HG03460 (cell line): Measurements from ENCODE around the gene EPM2A.
"Not testable (repeated sequence)": the region's sequence is repeated elsewhere in the genome, so short reads cannot be mapped to it uniquely, and the experiment has no call there.

Experiments used
- ATAC-seq: cut with Tn5 transposase; IDR thresholded peaks from one replicate; pipeline ENCODE4 v1.9.1; 2021; ENCODE audit not compliant: unreplicated experiment

EPM2A gene

DNA sequence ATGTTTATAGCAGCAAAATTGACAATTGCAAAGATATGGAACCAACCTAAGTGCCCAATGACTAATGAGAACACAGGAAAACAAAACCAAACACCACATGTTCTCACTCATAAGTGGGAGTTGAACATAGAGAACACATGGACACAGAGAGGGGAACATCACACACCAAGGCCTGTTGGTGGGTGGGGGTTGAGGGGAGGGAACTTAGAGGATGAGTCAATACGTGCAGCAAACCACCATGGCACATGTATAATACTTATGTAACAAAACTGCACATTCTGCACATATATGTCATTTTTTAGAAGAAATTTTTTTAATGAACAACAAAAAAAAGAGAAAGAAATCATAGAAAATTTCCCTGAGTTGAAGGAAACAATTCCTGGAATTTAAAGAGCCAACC lies 3.9 kb downstream of the EPM2A start:
- ATAC-seq = no peak

DNA sequence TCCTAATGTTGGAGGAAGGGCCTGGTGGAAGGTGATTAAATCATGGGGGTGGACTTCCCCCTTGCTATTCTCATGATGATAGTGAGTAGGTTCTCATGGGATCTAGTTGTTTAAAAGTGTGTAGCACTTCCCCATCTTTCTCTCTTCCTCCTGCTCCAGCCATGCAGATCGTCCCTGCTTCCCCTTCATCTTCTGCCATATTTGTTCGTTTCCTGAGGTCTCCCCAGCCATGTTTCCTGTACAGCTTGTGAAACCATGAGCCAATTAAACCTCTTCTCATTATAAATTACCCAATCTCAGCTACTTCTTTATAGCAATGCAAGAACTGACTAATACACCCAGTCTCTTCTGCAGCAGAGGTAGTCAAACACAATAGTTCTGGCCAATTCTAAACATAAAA lies 5.4 kb downstream of the EPM2A start:
- no peak for ATAC-seq

DNA sequence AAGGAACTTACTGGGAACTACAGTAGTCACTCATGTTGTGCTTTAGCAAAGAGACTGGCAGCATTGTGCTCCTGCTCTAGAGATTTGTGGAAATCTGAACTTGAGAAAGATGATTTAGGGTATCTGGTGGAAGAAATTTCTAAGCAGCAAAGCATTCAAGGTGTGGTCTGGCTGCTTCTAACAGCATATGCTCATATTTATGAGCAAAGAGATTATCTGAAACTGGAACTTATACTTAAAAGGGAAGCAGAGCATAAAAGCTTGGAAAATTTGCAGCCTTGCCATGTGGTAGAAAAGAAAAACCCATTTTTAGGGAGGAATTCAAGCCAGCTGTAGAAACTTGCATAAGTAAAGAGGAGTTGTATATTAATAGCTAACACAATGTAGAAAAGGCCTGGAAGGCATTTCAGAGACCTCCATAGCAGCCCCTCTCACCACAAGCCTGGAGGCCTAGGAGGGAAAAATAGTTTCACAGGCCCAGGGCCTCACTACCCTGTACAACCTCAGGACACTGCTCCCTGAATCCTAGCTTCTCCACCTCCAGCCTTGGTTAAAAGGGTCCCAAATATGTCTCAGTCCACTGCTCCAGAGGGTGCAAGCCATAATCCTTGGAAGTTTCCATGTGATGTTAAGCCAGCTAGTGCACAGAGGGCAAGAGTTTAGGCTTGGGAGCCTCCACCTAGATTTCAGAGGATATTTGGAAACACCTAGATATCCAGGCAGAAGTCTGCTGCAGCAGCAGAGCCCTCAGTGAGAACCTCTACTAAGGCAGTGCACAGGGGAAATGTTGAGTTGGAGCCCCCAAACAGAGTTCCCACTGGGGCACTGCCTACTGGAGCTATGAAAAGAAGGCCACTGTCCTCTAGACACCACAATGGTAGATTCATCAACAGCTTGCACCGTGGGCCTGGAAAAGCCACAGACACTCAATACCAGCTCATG lies 6.6 kb downstream of the EPM2A start:
- ATAC-seq = no peak

DNA sequence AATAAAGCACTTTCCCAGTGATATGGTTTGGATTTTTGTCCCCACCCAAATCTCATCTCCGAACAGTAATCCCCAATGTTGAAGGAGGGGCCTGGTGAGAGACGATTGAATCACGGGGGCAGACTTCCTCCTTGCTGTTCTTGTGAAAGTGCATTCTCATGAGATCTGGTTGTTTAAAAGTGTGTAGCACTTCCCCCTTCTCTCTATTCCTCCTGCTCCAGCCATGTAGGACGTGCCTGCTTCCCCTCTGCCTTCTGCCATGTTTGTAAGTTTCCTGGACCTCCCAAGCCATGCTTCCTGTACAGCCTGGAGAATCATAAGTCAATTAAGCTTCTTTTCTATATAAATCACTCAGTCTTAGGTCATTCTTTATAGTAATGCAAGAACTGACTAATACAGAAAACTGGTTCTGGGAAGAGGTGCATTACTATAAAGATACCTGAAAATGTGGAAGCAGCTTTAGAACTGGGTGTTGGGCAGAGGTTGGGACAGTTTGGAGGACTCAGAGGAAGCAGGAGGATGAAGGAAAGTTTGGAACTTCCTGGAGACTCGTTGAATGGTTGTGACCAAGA lies 7.4 kb downstream of the EPM2A start:
- no peak for ATAC-seq

DNA sequence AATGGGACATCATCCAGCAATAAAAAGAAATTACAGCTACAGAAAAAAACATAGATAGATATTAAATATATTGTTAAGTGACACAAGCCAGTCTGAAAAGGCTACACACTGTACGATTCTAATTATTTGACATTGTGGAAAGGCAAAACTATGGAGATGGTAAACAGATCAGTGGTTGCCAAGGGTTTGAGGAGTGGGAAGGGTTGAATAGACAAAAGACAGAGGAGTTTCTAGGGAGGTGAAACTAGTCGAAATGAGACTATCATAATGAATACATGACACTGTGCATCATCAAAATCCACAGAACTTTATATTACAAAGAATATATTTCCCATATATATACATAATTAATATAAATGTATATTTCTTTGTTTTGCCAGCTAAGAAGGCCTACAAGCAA lies 9.8 kb downstream of the EPM2A start:
- ATAC-seq = no peak

DNA sequence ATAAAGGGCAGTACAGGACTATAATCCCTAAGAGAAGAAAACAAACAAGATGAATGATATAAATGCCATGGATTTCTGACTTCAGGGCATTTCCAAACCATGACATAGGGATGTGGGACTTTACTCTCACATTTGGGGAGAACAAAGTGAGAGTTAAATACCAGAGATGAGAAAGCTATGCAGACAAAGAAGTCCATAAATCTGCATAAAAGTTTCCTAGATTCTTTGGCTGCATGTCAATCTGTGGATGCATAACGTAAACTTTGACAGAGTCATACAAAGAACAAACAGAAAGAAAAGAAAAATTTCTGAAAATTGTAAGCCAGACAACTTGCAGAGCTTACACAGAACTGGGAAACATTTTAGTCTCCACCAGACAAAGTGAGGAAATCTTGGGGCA lies 11.7 kb downstream of the EPM2A start:
- no peak for ATAC-seq

DNA sequence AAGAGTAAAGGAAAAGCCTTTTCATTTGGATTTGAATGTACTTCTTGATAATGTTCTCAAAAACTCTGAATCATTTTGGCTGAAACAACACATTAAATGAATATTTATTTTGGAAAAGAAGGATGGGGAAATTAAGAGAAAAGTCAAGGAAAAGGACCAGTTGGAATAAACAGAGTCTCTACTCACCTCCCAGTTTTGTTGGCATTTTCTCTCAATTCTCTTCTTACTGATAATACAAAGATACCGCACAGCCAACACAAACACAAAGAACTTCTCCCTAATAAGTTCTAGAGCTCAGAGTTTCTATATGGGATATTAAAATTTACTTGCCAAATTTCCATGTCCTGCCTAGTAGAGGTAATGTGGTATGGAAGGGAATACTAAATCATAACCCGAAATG lies 13.1 kb downstream of the EPM2A start:
- ATAC-seq = no peak

DNA sequence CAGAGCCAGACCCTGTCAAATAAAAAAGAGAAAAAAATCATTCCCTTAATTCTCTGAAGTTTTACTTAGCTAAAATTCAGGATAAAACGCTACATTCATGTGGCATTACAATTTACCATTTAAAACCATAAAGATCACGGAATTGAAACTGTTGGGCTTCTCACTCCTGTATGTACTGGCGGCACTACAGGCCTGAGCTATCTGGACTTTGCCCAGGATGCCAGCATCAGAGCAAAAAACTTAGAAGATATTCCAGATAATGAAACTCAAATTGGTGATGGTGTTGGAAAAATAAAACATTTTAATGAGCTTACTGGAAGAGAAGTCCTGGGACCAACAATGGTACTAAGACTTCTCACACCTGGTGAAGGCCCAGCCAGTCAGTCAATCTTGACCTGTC lies 14.2 kb downstream of the EPM2A start:
- ATAC-seq = no peak

DNA sequence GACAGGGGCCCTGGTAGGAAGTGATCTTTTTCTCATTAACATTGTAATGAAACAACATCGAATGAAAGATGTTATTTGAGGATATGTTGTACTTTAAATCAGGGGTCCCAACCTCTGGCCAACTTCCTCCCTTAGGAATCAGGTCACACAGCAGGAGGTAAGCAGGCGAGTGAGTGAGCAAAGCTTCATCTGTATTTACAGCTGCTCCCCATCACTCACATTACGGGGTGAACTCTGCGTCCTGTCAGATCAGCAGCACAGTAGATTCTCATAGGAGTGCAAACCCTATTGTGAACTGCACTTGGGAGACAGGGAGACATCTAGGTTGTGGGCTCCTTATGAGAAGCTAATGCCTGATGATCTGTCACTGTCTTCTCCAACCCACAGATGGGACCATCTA lies 19.9 kb downstream of the EPM2A start:
- no peak for ATAC-seq

DNA sequence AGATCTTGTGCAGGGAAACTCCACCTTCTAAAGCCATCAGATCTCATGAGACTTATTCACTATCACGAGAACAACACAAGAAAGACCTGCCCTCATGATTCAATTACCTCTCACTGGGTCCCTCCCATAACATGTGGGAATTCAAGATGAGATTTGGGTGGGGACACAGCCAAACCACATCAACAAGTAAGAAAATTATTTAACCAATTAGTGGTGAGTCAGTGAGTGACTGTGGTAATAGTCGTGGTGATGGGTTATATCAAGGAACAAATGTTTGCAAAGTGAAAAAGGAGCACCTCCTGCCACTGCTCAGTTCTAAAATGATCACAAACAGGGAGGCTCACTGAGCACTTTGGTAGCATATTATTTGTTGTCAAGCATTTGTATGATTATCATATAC lies 20.6 kb downstream of the EPM2A start:
- ATAC-seq = no peak

DNA sequence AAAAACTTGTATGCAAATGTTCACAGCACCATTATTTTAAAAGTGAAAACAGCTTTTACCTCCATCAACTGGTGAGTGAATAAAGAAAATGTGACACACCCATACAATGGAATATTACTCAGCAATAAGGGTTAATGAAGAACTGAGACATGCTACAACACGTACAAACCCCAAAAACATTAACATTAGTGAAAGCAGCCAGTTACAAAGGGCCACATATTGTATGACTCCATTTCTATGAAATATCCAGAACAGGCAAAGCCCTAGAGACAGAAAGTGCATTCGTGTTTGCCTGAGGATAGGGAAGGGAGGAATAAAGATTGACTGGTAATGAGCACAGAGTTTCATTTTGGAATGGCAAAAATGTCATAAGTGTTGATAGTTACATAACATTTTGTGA lies 21.5 kb downstream of the EPM2A start:
- no peak for ATAC-seq

DNA sequence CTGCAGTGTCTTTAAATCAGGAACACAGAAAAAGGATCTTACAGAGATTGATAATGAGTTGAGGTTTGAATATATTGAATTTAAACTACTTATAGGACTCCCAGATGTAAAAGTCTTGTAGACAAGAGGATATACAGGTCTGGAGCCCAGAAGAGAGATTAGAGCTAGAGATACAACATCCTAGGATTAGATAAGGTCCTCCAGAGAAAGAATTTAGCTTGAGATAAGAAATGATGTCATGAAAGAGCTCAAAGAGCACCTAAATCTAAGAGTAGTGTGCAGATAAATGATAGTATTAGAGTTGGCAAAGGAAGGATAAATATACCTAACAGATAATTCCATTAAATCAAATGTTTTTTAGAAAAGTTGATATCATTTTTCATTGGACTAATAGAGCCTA lies 23.9 kb downstream of the EPM2A start:
- no peak for ATAC-seq

DNA sequence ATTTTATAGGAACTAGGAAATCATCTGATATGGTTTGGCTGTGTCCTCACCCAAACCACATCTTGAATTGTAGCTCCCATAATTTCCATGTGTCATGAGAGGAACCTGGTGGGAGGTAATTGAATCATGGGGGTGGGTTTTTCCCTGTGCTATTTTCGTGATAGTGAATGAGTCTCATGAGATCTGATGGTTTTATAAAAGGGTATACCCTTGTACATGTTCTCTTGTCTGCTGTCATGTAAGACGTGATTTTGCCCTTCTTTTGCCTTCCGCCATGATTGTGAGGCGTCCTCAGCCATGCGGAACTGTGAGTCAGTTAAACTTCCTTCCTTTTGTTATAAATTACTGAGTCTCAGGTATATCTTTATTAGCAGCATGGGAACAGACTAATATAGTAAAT lies 27.9 kb downstream of the EPM2A start:
- ATAC-seq = no peak

DNA sequence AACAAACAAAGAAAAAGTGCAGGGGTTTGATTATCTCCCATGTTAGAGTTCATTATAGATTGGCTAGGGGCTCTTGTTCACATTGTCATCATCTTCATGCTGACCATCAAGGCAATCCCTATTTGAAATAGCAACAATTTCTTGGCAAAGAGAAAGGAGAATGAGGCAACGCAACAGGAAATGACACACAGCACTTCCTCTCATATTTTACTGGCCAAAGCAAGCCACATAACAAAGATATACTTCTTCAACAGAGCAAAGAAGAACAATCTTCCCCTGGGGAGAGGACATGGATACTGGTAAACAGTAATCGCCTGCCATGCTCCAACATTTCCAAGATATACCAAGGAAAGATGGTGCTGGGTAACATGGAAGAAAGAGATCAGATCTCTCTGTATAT lies 29.8 kb downstream of the EPM2A start:
- no peak for ATAC-seq

DNA sequence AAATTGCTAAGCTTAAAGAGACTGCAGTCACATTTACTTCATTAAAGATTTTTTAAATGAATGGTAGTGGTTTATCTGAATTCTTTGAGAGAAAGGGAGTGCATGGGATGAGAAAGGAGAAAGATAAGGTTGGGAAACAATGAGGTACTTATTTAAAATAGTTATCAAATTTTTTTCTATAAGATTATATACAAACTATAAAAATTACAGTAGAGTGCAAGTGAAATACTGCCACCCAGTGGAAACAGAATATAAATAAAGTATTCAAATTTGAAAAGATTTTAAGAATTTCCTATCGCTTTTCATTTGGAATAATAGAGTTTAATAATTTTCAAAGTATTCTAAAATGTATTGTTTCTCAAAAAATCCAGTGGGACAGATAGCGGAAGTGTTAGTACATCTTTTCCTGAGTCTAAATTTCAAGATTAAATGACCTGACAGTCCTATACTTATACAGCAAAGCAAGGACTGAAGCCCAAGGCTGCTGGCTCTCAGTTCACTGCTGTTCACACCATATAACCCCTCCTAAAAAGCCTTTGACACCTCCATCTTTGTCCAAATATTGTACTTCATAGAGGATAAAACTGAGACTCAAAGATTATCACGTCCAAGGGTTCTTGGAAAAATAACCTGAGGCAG lies 31.1 kb downstream of the EPM2A start:
- ATAC-seq = no peak

DNA sequence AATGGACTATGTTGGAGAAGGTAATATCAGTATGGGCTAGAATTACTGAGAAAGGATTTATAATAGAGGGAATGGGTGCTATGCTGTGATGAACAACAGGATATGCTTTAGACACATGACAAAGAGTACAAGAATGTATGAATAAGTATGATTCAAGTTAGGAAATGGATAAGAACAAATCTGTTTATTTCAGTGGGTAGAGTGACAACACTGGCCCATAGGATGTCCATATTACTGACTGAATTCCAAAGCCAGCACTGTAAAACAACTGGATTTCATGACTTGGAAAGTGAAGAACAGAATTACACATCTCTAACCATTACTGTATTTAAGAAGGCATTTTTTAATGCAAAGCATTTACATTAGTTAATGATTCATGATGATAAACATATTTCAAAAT lies 35.9 kb downstream of the EPM2A start:
- ATAC-seq = no peak

DNA sequence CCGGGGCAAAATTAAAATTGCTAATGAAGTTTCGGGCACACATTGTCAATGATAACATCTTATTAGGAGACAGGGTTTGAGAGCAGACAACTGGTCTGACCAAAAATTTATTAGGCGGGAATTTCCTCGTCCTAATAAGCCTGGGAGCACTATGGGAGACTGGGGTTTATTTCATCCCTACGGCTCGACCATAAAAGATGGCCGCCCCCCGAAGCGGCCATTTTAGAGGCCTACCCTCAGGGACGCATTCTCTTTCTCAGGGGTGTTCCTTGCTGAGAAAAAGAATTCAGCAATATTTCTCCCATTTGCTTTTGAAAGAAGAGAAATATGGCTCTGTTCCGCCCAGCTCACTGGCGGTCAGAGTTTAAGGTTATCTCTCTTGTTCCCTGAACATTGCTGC lies 37.9 kb downstream of the EPM2A start:
- ATAC-seq = not testable (repeated sequence)

DNA sequence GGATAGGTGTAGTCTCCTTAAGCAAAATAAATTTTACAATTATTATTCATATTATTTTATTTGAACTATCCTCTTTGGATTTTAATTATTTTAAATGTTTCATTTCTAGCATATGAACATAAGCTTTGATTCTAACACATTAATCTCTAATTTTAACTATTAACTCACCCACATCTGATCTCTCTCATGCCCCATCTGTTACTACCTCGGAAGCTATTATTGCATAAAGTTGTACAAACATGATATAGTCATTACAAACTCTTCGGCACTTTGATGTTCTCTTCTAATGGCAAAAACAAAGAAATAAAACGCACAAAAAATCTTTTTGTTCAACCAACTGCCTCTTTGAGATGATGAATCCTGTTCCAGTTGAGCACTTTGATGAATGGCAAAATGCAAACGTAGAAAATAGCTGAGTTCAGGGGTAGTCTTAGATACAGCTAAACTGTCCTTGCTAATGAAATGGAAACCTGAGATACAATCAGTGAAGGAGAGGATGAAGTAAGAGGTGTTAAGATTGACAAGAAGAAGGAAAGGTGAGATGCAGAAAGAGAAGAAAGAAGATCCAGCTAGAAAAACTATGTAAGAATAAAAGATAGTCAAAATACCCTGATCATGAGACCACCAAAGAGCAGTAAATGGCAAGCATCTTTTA lies 41.1 kb downstream of the EPM2A start:
- ATAC-seq = no peak

DNA sequence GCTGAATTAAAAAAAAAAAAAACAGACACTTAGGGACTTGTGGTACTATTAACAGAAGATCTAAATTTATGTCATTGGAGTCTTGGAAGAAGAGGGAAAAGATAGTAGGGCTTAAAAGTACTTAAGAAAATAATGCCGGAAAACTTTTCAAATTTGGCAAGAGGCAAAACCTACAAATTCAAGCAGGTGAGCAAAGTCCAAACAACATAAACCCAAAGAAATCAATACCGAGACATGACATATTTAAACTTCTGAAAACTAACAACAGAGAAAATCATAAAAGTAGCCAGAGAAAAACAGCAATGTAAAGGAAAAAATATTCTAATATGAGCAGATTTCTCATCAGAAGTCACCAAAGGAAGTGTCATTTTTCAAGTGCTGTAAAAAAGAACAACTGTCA lies 44.4 kb downstream of the EPM2A start:
- no peak for ATAC-seq

DNA sequence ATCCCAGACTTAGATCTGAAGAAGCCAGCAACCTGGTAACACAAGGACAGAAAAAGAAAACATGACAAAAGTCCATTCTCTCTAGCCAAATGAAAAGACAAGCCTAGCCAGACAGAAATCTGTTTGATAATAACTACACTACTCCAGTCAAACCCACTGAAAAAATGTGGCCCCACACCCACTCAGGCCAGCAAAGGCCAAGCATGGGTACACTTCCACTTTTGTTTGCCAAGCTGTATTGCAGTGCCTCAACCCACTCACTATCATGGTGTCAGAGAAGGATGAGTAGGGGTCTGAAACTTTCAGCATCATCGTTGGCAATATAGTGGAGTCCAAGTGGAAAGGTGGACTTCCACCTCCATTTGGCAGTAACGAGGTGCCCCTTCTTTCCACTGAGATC lies 45.8 kb downstream of the EPM2A start:
- no peak for ATAC-seq

DNA sequence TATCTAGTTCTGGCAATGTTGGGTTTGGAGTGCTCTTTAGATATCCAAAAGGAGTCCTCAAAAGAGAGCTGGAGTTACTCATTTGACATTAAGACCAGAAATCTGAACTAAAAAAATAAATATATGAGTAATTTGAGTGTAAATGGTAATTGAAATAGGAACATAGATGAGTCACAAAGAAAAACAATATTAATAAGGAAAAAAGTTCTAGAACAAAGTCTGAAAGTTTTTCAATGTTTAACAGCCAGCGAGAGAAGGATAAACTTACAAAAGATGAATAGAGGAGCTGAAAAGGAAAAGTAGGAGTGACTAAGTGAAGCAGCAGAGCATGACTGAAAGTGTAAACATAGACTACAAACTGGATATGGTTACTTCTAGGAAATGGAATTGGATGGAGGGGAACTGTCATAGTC lies 46.8 kb downstream of the EPM2A start:
- ATAC-seq = no peak

DNA sequence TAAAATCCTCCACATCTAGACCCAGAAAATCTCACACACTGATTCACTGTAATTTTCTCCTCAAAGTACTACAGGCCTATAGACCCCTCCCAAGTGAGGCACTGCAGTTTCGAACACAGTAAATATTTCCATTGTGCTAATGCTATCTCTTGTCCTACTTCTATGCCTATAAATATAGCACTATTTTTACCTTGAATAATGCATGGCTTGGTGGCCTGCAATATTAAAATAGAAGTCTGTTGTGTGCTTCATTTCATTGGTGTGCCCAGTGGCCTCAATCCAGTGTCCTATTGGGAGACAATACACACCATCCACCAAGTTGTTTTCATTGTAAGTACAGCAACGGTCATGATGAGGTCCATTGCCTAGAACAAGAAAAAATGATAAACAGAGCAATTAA lies 49.4 kb downstream of the EPM2A start:
- no peak for ATAC-seq
